Measurements from ENCODE around the gene SMIM1. TPM values are rescaled to one million over a fixed set of nuclear protein-coding genes. Genes with fewer than 3 reads are reported as not detected.

SMIM1 gene
- total RNA-seq, 2 experiments from 2014 or later: 3.8 to 4.3 TPM

DNA sequence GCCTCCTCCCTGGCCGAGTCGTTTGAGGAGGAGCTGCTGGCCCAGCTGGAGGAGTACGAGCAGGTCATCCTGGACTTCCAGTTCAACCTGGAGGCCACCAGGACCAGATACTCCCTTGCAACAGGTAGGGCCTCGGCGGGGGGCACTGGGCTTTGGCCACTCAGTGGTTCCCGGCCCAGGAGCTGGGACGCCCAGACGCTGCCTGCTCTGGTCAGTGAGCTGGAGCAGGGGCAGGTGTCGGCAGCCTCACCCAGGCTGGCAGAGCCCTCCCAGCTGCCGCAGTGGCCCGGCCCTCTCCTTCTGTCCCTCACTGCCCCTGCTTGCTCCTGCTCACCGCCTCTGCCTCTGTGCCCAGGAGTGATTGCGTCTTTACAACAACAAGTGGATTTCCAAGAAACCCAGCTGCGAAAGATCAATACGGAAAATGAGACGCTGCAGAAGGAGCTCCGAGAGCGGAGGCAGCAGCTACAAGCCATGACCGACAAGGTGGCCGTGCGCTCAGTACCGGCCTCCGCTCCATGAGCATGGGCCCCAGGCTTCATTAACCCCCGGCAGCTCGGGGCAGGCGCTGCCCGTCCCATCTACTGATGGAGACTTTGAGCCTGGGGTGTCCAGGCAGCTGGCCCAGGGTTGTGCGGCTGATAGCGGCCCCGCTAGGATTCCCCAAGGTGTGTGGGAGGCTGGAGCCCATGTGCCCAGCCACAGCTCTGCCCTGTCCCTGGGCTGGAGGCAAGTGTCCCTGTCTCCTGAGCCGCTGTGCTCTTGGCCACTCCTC lies 9.0 kb upstream of the SMIM1 start:
- H4K20me1 ChIP-seq (ENCODE audit: insufficient read depth, low read length): no peaks in the 10 kb centered on the region
- no peaks in the 10 kb centered on the region for H3K36me3 ChIP-seq (ENCODE audit: insufficient read depth, low read length)
- no peak for DNase-seq (ENCODE audit: low spot score)
- H3K79me2 ChIP-seq (ENCODE audit: insufficient read depth, low read depth, low read length): no peaks in the 10 kb centered on the region
- H3K4me2 ChIP-seq (ENCODE audit: low read length): no peak overlapping the region
- BruUV-seq (replicated peaks): no TSS peak
- no peak overlapping the region for H3K27ac ChIP-seq (ENCODE audit: low read depth, low read length, poor library complexity, severe bottlenecking)
- H2AFZ ChIP-seq (ENCODE audit: low read length): no peak overlapping the region
- no peaks in the 10 kb centered on the region for H3K4me1 ChIP-seq (ENCODE audit: insufficient read depth, low read length, poor library complexity, severe bottlenecking)
- TF ChIP-seq CTCF (conservative IDR thresholded peaks at IDR 0.05; ENCODE audit: low read length) (no peak), EZH2phosphoT487 (IDR thresholded peaks at IDR 0.05; ENCODE audit: borderline replicate concordance, low read depth, low read length) (no peak)
- ChIA-PET POLR2A (no interaction called here), CTCF (ENCODE audit: unreplicated experiment) (no interaction called here)
- H3K9me2 ChIP-seq (ENCODE audit: insufficient read depth, low read length): no peaks in the 10 kb centered on the region
- H3K9me3 ChIP-seq (ENCODE audit: low read length): no peaks in the 10 kb centered on the region
- intact Hi-C loops (cut with micrococcal nuclease; ENCODE audit: unreplicated experiment): no loop called here
- no peak overlapping the region for H3K4me3 ChIP-seq (ENCODE audit: low read depth, low read length, poor library complexity, severe bottlenecking)

DNA sequence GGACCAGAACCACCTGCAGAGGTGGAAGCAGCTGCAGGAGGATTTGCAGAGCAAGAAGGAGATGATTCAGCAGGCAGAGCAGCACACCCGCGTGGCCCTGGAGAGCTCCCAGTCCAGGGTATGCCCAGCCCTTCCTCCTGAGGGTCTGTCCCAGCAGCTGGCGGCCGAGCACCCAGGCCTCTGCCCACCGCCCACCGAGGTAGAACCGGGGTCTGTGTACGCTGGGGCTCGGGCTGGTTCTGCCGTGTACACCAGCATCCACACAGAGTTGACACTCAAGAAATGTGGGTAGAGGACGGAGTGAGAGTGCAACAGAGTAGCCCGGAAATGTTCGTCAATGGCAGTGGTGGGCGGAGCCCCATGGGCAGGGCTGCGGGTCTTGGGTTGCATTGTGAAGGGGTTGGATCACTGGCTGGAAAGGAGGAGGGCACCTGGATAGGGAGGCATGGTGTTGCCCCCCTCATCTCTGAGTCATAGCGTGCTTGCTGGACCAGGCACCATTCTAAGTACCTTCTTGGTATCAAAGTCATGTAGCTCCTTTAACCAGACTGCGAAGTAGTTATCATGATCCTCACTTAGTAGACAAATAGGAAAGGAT lies 5.1 kb upstream of the SMIM1 start:
- TF ChIP-seq EZH2phosphoT487 (IDR thresholded peaks at IDR 0.05; ENCODE audit: borderline replicate concordance, low read depth, low read length) (no peak), CTCF (conservative IDR thresholded peaks at IDR 0.05; ENCODE audit: low read length) (no peak)
- ChIA-PET POLR2A (interaction anchor here (0.6 to 1.2 kb wide), 2 partner anchors 15 to 52 kb away, joined by 4 to 5 read pairs; no protein-coding TSS in a partner anchor), CTCF (ENCODE audit: unreplicated experiment) (no interaction called here)
- no peak overlapping the region for H3K4me2 ChIP-seq (ENCODE audit: low read length)
- no peaks in the 10 kb centered on the region for H3K79me2 ChIP-seq (ENCODE audit: insufficient read depth, low read depth, low read length)
- no peak overlapping the region for H3K27ac ChIP-seq (ENCODE audit: low read depth, low read length, poor library complexity, severe bottlenecking)
- no peaks in the 10 kb centered on the region for H4K20me1 ChIP-seq (ENCODE audit: insufficient read depth, low read length)
- intact Hi-C loops (cut with micrococcal nuclease; ENCODE audit: unreplicated experiment): no loop called here
- H2AFZ ChIP-seq (ENCODE audit: low read length): no peak overlapping the region
- no peaks in the 10 kb centered on the region for H3K9me2 ChIP-seq (ENCODE audit: insufficient read depth, low read length)
- no peak overlapping the region for H3K4me3 ChIP-seq (ENCODE audit: low read depth, low read length, poor library complexity, severe bottlenecking)
- H3K36me3 ChIP-seq (ENCODE audit: insufficient read depth, low read length): no peaks in the 10 kb centered on the region
- peaks cover 8% of the 10 kb centered on the region for H3K4me1 ChIP-seq (ENCODE audit: insufficient read depth, low read length, poor library complexity, severe bottlenecking)
- BruUV-seq (replicated peaks): no TSS peak
- H3K9me3 ChIP-seq (ENCODE audit: low read length): no peaks in the 10 kb centered on the region
- DNase-seq (ENCODE audit: low spot score): no peak

DNA sequence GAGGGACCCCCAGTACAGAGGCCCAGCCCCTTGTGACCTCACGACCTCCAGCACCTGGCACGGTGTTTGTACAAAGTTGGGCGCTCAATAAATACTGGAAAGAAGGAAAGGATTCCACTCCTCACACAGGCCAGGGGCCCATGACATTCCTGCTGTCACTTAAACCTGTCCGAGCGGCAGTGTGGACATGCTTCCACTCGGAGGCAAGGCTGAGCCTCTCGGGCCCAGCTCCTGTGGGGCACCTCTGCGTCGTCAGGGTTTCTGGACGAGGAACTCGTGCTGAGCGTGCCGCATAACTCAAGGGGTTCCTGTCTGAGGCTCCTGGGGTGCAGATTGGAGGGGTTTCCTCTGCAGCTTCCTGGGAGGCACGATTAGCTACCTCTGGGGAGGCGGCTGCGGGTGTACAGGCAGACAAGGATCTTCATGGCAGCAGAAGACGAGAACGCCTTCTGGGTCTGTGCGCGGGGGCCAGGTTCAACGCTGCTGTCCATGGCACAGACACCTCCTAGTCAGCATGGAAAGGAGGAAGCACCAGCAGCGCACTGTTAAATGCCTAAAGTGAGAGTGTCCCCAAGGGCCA lies 3.6 kb upstream of the SMIM1 start:
- Histone ChIP-seq H3K4me2 (ENCODE audit: low read length) (no peak overlapping the region), H3K4me1 (ENCODE audit: insufficient read depth, low read length, poor library complexity, severe bottlenecking) (peaks cover 14% of the 10 kb centered on the region), H4K20me1 (ENCODE audit: insufficient read depth, low read length) (no peaks in the 10 kb centered on the region), H3K4me3 (ENCODE audit: low read depth, low read length, poor library complexity, severe bottlenecking) (no peak overlapping the region), H3K27ac (ENCODE audit: low read depth, low read length, poor library complexity, severe bottlenecking) (no peak overlapping the region), H2AFZ (ENCODE audit: low read length) (no peak overlapping the region), H3K9me3 (ENCODE audit: low read length) (no peaks in the 10 kb centered on the region), H3K79me2 (ENCODE audit: insufficient read depth, low read depth, low read length) (no peaks in the 10 kb centered on the region), H3K36me3 (ENCODE audit: insufficient read depth, low read length) (no peaks in the 10 kb centered on the region), H3K9me2 (ENCODE audit: insufficient read depth, low read length) (no peaks in the 10 kb centered on the region)
- CTCF ChIA-PET (ENCODE audit: unreplicated experiment): no interaction called here
- TF ChIP-seq EZH2phosphoT487 (IDR thresholded peaks at IDR 0.05; ENCODE audit: borderline replicate concordance, low read depth, low read length): no peak
- TF ChIP-seq CTCF (conservative IDR thresholded peaks at IDR 0.05; ENCODE audit: low read length): no peak
- no TSS peak for BruUV-seq (replicated peaks)
- POLR2A ChIA-PET: no interaction called here
- intact Hi-C loops (cut with micrococcal nuclease; ENCODE audit: unreplicated experiment): no loop called here
- no peak for DNase-seq (ENCODE audit: low spot score)

All from OCI-LY7 (cell line).